HG02852 (cell line): ENCODE data around the gene RBBP8.

Source experiments
- ATAC-seq: cut with Tn5 transposase; IDR thresholded peaks from one replicate; pipeline ENCODE4 v1.9.1; 2021; ENCODE audit warnings: mild to moderate bottlenecking, moderate library complexity; ENCODE audit not compliant: unreplicated experiment

Gene RBBP8

DNA sequence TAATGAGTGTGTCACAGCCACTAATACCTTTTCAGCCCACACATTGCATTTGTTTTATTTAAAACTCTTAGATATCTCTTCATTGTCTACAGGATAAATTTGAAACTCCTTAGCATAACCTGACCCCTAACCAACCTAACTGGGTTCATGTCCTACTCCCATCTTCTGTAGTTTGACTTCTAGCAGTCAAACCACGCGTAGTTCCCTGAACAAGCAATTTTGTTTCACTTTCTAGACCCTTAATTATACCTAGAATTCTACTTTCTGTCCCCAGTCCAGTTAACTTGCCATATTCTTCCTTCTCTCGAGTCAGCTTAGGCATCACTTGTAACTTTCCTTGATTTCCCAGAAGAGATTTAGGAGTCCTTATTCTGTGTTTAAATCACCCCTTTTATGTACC is 55.1 kb downstream of the RBBP8 start:
- no peak for ATAC-seq

DNA sequence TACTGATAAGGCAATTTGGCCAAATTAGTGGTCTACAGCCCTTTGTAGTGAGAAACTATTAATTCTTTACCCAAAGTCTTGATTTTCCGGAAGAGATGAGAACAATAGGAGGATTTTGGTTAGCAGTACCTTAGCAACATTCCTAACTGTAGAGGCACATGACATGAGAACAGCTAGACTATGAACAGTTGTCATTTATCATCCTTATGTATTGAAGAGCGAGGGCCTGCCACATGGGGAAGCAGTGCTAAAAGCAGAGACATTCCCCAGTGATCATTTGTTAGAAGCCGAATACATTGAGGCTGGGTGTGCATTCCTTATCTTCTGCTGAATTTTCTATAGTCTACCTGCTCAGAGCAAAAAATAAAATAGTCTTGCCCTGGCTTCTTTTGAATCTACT is 65.2 kb downstream of the RBBP8 start:
- ATAC-seq, result no peak

GRCh38 chr18:22999212-22999611 is 66.1 kb downstream of the RBBP8 start:
- no peak for ATAC-seq

- ATAC-seq, result no peak
Observed at GRCh38 chr18:22999647-23000046, 66.5 kb downstream of the RBBP8 start.

GRCh38 chr18:23003289-23003688 is 70.2 kb downstream of the RBBP8 start:
- no peak for ATAC-seq

DNA sequence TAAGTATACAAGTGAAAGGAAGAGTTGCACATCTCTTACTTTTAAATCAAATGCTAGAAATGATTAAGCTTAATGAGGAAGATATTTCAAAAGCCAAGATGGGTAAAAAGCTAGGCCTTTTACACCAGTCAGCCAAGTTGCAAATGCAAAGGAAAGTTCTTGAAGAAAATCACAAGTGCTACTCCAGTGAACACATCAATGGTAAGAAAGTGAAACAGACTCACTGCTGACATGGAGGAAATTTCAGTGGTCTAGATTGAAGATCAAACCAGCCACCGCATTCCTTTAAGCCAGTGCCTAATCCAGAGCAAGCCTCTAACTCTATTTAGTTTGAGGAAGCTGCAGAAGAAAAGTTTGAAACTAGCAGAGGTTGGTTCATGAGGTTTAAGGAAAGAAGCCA is 79.1 kb downstream of the RBBP8 start:
- no peak for ATAC-seq

GRCh38 chr18:23020555-23021294 is 87.6 kb downstream of the RBBP8 start:
- ATAC-seq, result no peak

GRCh38 chr18:23021623-23022022 is 88.5 kb downstream of the RBBP8 start:
- no peak for ATAC-seq

GRCh38 chr18:23032030-23032582 is 99.0 kb downstream of the RBBP8 start:
- ATAC-seq, result no peak

GRCh38 chr18:23033056-23033455 is 99.9 kb downstream of the RBBP8 start:
- ATAC-seq, result no peak

- ATAC-seq, result no peak
Observed at GRCh38 chr18:23036660-23037201, 103.6 kb downstream of the RBBP8 start.

DNA sequence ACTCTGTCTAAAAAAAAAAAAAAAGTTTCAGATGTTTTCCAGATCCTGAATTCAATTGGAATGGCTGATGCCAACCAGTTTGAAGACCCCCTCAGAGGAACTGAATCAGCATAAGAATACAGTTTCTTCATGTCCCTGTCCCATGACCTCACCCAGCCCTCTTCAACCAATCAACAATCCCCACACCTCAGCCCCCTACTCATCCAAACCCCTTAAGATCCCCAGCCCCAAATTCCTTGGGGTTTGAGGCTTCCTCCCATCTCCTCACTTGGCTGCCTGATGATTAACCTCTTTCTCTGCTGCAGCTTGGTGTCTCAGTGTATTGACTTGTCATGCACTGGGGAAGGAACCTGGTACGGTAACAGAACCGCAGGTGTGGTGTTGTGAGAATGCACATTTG is 104.5 kb downstream of the RBBP8 start:
- no peak for ATAC-seq

DNA sequence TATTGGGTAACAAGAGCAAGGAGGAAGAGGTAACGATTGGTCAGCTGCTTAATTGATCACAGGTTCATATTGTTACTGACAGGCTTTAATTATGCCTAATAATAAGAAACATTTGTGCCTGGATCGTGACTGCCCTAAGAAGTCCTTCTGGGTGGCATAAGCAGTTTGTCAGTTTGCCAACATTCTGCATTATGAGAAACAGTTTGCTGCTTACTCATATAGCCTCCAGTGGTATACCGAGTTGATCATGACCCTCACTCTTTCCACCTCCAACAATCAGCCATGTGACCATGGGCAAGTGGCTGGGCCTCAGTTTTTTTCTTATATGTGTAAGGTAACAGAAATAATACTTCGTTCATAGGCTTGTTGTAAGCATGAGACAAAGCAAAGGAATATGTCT is 105.6 kb downstream of the RBBP8 start:
- no peak for ATAC-seq

GRCh38 chr18:23042133-23042532 is 109.0 kb downstream of the RBBP8 start:
- no peak for ATAC-seq

DNA sequence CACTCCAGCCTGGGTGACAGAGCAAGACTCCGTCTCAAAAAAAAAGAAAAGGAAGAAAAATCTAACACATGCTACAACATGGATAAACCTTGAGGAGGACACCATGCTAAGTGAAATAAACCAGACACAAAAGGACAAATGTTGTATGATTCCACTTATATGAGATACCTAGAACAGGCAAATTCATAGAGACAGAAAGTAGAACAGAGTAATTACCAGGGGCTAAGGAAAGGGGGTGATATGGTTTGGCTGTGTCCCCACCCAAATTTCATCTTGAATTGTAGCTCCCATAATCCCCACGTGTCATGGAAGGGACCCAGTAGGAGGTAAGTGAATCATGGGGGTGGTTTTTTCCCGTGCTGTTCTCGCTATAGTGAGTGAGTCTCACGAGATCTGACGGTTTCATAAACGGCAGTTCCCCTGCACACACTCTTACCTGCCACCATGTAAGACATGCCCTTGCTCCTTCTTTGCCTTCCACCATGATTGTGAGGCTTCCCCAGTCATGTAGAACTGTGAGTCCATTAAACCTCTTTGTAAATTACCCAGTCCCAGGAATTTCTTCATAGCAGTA is 110.8 kb downstream of the RBBP8 start:
- no peak for ATAC-seq

DNA sequence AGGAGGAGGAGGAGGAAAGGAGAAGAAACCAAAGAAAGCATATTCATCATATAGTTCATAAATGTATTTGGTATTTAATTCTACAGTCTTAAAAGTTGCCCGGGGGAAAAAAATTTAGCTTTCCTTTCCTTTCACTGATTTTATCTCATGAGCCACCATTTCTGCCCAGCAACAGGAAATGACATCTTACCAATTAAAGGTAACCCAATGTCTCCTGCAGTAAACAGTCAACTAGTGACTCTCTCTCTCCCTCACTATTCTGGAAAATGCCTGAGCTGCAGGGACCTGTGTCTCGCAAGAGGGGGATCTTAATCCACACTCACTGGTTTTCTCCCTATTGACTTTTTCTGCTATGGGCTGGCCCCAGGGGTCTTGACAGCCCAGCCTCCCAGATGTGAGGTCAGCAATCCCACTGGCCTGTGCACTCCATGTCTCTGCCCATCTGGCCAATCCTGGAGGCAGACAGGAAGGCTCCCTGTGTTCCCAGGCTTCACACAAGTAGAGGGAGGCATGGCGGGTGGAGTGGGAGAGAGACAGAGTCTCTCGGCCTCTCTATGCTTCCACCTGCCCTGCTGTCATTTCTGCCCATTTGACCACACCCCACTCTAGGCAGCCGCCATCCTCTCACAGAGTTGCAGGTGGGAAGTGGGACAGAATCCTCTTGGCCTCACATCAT is 116.7 kb downstream of the RBBP8 start:
- ATAC-seq, result no peak

DNA sequence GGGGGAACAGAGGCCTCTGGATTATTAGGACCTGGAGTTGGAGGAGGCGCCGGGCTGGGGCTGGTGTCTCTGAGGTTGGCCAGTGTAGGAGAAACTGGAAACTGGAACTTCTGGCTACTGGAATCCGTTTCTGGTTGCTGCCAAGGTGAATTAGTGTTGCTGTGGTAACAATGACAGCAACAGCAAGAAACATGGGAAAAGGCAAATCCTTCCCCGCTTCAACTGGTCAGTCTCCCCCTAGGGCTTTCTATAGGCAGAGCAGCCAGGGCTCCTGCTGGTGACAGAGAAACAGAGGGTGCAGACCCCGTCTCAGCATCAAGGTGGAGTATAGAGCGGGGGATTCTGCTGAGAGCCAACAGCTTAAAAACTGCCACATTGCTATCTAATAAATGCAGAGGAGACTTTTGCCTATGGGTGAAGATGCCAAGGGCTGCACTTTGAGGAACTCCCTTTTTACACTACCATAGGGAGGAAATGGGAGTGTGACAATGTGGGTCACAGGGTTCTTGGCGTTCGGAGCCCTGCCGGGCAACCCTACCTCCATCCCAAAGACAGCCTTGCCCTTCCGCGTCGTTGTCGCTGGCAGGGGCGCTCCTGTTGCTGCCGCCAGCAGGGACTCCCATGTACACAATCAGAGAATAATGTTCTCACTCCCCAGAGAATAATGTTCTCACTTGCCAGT is 120.8 kb downstream of the RBBP8 start:
- ATAC-seq, result no peak

GRCh38 chr18:23054553-23054952 is 121.4 kb downstream of the RBBP8 start:
- ATAC-seq, result no peak

DNA sequence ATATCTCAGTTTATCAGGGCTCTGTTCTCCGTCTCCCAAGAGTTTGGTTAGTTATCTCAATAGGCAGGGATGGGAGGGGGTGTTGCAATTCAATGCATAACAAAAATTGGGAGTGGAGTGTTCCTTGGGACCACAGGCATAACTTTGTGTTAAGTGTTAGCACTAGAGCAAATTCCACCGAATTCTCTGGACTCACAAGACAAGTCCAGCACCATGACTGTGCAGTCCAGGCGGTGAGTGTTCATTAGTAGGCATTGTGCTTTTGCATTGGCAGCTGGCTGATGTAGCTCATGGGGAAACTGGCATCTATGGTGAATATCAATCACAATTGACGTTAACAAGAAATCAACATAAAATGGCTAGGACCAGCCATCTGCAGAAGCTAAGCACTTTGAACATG is 123.2 kb downstream of the RBBP8 start:
- no peak for ATAC-seq

GRCh38 chr18:23057096-23057495 is 124.0 kb downstream of the RBBP8 start:
- no peak for ATAC-seq

DNA sequence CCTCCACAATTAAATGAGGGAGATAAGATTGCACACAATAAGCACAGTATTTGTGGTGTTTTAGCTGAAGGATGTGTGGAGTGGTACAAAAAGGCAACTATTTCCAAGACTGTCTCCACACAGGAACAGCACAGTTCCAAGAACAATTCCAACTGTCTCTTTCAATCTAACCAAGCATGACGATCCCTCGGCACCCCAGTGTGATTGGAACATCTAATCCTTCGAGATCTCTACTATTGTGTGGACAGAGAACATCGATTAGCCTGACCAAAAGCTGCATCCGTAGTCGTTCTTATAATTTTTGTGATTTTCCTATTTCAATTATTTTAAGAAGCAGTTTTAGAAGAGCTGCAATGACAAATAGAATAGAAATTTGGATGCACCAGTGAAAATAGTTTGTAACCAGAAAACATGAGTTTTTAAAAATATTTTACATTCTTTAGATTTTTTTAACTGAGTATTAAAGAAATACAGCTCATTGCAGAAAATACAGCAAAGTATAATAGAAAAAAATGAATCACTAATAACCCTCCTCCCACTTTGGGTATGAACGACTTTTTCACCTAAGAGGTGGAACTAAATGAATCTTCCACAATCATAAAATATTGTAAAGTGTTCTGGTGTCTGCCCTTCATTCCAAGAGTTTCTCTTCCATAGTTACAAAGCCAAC is 125.8 kb downstream of the RBBP8 start:
- ATAC-seq, result no peak
